ENCODE data around the gene NDFIP2.

- no peak for TF ChIP-seq POLR2A (IDR thresholded peaks at IDR 0.05; ENCODE audit: low read depth, low read length)
- TF ChIP-seq TCF7 (IDR thresholded peaks at IDR 0.05; ENCODE audit: borderline replicate concordance), result no peak
- TF ChIP-seq ZNF274 (IDR thresholded peaks at IDR 0.05; ENCODE audit: insufficient read depth, insufficient read length), result no peak
- TF ChIP-seq ETV6 (conservative IDR thresholded peaks at IDR 0.05 in 1 of 2, IDR thresholded peaks at IDR 0.05 in 1 of 2; ENCODE audit: borderline replicate concordance in 1 of 2, low read depth in 1 of 2), result no peak
Measured at GRCh38 chr13:79439275-79439674, 41.7 kb upstream of the NDFIP2 start.
